Rectal smooth muscle tissue (tissue), 1 donor: Measurements from ENCODE around the gene GPC6.

Source experiments
- H3K27ac ChIP-seq: one replicate; pipeline ENCODE4 v1.7.0; 2013; ENCODE audit warnings: low read depth, low read length, inconsistent platforms
- H3K27me3 ChIP-seq: one replicate; pipeline ENCODE4 v1.7.0; 2013; ENCODE audit warnings: low read length; ENCODE audit not compliant: control insufficient read depth, insufficient read depth
- H3K36me3 ChIP-seq: one replicate; pipeline ENCODE4 v1.7.0; 2013; ENCODE audit warnings: low read length; ENCODE audit not compliant: control insufficient read depth, insufficient read depth
- H3K4me1 ChIP-seq: one replicate; pipeline ENCODE4 v1.7.0; 2013; ENCODE audit warnings: low read length; ENCODE audit not compliant: control insufficient read depth, insufficient read depth
- H3K4me3 ChIP-seq: one replicate; pipeline ENCODE4 v1.7.0; 2013; ENCODE audit warnings: low read length
- H3K9ac ChIP-seq: one replicate; pipeline ENCODE4 v1.7.0; 2013; ENCODE audit warnings: low read length

GPC6 gene

GRCh38 chr13:94157705-94158218, 931.2 kb downstream of the GPC6 start:
- Histone ChIP-seq H3K4me1 (no peaks in the 10 kb centered on the region), H3K27ac (no peak overlapping the region), H3K9ac (no peak overlapping the region), H3K27me3 (no peaks in the 10 kb centered on the region), H3K4me3 (no peak overlapping the region), H3K36me3 (no peaks in the 10 kb centered on the region)

GRCh38 chr13:94160875-94161274, 934.3 kb downstream of the GPC6 start:
- H3K36me3 ChIP-seq = no peaks in the 10 kb centered on the region
- no peaks in the 10 kb centered on the region for H3K27me3 ChIP-seq
- H3K4me3 ChIP-seq = no peak overlapping the region
- no peak overlapping the region for H3K9ac ChIP-seq
- no peaks in the 10 kb centered on the region for H3K4me1 ChIP-seq
- no peak overlapping the region for H3K27ac ChIP-seq

- Histone ChIP-seq H3K9ac (no peak overlapping the region), H3K4me3 (no peak overlapping the region), H3K27ac (no peak overlapping the region), H3K4me1 (no peaks in the 10 kb centered on the region), H3K36me3 (no peaks in the 10 kb centered on the region), H3K27me3 (no peaks in the 10 kb centered on the region)
Measured at GRCh38 chr13:94162289-94162688, 935.7 kb downstream of the GPC6 start.

DNA sequence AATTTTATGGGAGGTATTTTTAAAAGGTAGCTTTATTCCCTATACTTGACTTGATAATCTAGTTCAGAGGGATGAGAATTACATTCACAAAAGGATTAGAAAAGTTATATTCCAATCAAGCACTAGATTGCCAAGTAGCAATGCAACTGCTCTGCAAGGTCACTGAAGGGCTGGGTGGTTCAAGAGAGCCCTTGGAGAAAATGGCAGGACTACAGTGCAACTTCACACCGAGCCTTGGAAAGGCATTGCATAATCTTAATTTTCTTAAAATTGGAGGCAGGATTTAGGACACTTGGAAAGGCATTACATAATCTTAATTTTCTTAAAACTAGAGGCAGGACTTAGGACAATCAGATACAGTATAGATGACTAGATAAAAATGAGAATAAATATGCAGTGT, 936.9 kb downstream of the GPC6 start:
- Histone ChIP-seq H3K4me1 (no peaks in the 10 kb centered on the region), H3K27ac (no peak overlapping the region), H3K36me3 (no peaks in the 10 kb centered on the region), H3K4me3 (no peak overlapping the region), H3K9ac (no peak overlapping the region), H3K27me3 (no peaks in the 10 kb centered on the region)

GRCh38 chr13:94168783-94169453, 942.3 kb downstream of the GPC6 start:
- H3K27ac ChIP-seq = no peak overlapping the region
- H3K27me3 ChIP-seq = no peaks in the 10 kb centered on the region
- no peaks in the 10 kb centered on the region for H3K4me1 ChIP-seq
- H3K9ac ChIP-seq = no peak overlapping the region
- H3K36me3 ChIP-seq = no peaks in the 10 kb centered on the region
- H3K4me3 ChIP-seq = no peak overlapping the region

DNA sequence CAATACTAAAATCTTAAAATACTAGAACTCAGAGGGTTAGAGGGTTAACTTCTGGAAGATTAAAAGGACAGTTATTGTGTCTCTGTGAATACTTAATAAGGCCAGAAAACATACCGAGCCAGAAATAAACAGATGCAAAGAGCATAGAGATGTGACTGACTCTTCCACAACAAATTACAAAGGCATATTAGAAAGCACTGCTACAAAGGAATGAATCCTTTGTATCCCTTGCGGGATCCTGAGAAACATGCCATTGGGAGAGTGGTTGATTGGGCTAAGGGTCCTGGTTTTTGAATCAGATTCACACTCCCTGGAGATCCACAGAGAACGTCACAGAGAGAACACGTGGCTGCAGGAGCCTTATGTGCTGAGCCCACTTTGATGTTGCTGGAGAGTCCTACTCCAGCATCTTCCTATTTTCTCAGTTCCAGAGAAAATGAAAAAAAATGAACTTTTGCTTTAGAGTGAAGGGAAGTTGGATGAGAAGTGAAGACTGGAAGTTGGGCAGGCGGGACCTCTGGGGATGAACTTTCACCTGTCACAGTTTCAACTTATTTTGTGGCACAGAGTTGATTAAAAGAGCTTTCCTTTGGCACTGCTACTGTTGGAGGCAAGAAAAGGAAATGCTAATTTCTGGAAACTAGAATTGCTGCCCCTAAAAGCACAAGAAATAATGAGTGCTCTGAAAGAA, 943.0 kb downstream of the GPC6 start:
- no peak overlapping the region for H3K27ac ChIP-seq
- no peak overlapping the region for H3K9ac ChIP-seq
- no peaks in the 10 kb centered on the region for H3K27me3 ChIP-seq
- no peaks in the 10 kb centered on the region for H3K4me1 ChIP-seq
- H3K4me3 ChIP-seq = no peak overlapping the region
- no peaks in the 10 kb centered on the region for H3K36me3 ChIP-seq

- no peaks in the 10 kb centered on the region for H3K27me3 ChIP-seq
- no peaks in the 10 kb centered on the region for H3K36me3 ChIP-seq
- H3K9ac ChIP-seq = no peak overlapping the region
- no peak overlapping the region for H3K4me3 ChIP-seq
- no peaks in the 10 kb centered on the region for H3K4me1 ChIP-seq
- H3K27ac ChIP-seq = no peak overlapping the region
Measured at GRCh38 chr13:94170145-94170571, 943.6 kb downstream of the GPC6 start.

- H3K9ac ChIP-seq = no peak overlapping the region
- H3K27me3 ChIP-seq = no peaks in the 10 kb centered on the region
- H3K36me3 ChIP-seq = no peaks in the 10 kb centered on the region
- H3K4me1 ChIP-seq = no peaks in the 10 kb centered on the region
- H3K27ac ChIP-seq = no peak overlapping the region
- H3K4me3 ChIP-seq = no peak overlapping the region
Measured at GRCh38 chr13:94172416-94172815, 945.8 kb downstream of the GPC6 start.

DNA sequence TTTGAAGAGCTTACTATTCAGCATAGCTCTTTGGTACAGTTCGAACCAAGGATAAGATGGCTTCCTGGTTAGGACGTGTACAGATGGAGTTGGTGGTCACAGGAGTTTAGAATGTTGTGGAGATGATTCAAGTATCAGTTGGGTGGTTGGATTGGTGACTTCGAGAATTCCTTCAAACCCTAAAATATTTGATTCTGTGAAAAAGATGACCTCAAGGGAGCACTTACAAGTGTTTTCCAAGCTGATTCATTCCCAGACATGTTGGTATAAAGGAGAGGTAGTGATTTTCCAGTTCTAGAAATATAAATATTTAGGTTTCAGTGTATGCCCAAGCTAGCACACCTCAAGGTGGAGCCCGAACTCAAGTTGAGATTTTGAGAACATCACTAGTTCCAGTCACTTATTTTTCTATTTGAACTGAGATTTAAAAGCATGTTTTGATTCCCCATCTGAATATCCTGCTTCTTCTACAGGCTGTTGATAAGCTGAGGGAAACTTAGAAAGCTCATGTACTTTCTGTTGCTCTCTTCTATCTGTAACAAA, 946.8 kb downstream of the GPC6 start:
- Histone ChIP-seq H3K36me3 (no peaks in the 10 kb centered on the region), H3K4me3 (no peak overlapping the region), H3K4me1 (no peaks in the 10 kb centered on the region)

GRCh38 chr13:94174009-94174408, 947.4 kb downstream of the GPC6 start:
- H3K4me3 ChIP-seq = no peak overlapping the region
- H3K9ac ChIP-seq = no peak overlapping the region
- H3K36me3 ChIP-seq = no peaks in the 10 kb centered on the region
- no peak overlapping the region for H3K27ac ChIP-seq
- H3K4me1 ChIP-seq = no peaks in the 10 kb centered on the region
- no peaks in the 10 kb centered on the region for H3K27me3 ChIP-seq

More for the DNA sequence above, 946.8 kb downstream of the GPC6 start:
- Histone ChIP-seq H3K27ac (no peak overlapping the region), H3K27me3 (no peaks in the 10 kb centered on the region), H3K9ac (no peak overlapping the region)

DNA sequence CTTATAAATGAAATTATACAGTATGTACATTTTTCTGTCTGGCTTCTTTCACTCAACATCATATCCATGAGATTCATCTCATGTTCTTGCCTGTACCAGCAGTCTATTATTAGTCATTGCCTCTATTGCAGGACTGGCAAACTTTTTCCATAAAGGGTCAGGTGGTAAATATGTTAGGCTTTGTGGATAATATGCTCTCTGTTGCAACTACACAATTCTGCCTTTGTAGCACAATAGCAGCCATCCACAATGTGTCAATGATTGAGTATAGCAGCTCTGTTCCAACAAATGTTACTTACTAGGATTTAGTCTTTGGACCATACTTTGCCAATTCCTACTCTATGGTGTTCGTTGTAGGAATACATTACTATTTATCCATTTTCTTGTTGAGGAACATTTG, 948.5 kb downstream of the GPC6 start:
- H3K4me3 ChIP-seq = no peak overlapping the region
- no peak overlapping the region for H3K27ac ChIP-seq
- no peak overlapping the region for H3K9ac ChIP-seq
- H3K4me1 ChIP-seq = no peaks in the 10 kb centered on the region
- no peaks in the 10 kb centered on the region for H3K27me3 ChIP-seq
- no peaks in the 10 kb centered on the region for H3K36me3 ChIP-seq

- Histone ChIP-seq H3K4me1 (no peaks in the 10 kb centered on the region), H3K9ac (no peak overlapping the region), H3K4me3 (no peak overlapping the region), H3K36me3 (no peaks in the 10 kb centered on the region), H3K27me3 (no peaks in the 10 kb centered on the region), H3K27ac (no peak overlapping the region)
Measured at GRCh38 chr13:94176561-94176960, 950.0 kb downstream of the GPC6 start.
